ENCODE measurements around the gene EZH2. TPM values are rescaled to one million over a fixed set of nuclear protein-coding genes. Genes with fewer than 3 reads are reported as not detected.

The EZH2 gene
- total RNA-seq, 1 experiment from 2014 or later: 35.4 TPM

GRCh38 chr7:148884299-148885022 lies 370 bp upstream of the EZH2 start (continued):
- TF ChIP-seq ATF2 (CRISPR knock-in tag; IDR thresholded peaks at IDR 0.05; ENCODE audit: borderline replicate concordance, low read depth) (no peak), ZBTB43 (CRISPR knock-in tag; IDR thresholded peaks at IDR 0.05) (peak; percentile 70; the same call in 1 of the 2 replicates), ETV6 (CRISPR knock-in tag; IDR thresholded peaks at IDR 0.05) (peak; percentile 84), MAX (CRISPR knock-in tag; IDR thresholded peaks at IDR 0.05) (peak; percentile 50; the same call in 1 of the 2 replicates), SP1 (CRISPR knock-in tag; conservative IDR thresholded peaks at IDR 0.05) (peak; percentile 75; the same call in 1 of the 2 replicates), PREB (CRISPR knock-in tag; IDR thresholded peaks at IDR 0.05; ENCODE audit: borderline replicate concordance) (no peak), ZNF138 (CRISPR knock-in tag; conservative IDR thresholded peaks at IDR 0.05) (no peak), ZMAT4 (CRISPR knock-in tag; IDR thresholded peaks at IDR 0.05) (no peak), ESRRA (CRISPR knock-in tag; IDR thresholded peaks at IDR 0.05; ENCODE audit: borderline replicate concordance) (0 out of 2 replicates have a peak, but pooled peaks have one; percentile 26), ZNF416 (CRISPR knock-in tag; IDR thresholded peaks at IDR 0.05) (peak; percentile 29; the same call in 1 of the 2 replicates), RORB (CRISPR knock-in tag; IDR thresholded peaks at IDR 0.05) (no peak), EMX1 (CRISPR knock-in tag; IDR thresholded peaks at IDR 0.05) (no peak), JUN (CRISPR knock-in tag; IDR thresholded peaks at IDR 0.05) (0 out of 2 replicates have a peak, but pooled peaks have one; percentile 39), OVOL2 (CRISPR knock-in tag; IDR thresholded peaks at IDR 0.05; ENCODE audit: borderline replicate concordance) (no peak)
- TF ChIP-seq, protein P1, sequence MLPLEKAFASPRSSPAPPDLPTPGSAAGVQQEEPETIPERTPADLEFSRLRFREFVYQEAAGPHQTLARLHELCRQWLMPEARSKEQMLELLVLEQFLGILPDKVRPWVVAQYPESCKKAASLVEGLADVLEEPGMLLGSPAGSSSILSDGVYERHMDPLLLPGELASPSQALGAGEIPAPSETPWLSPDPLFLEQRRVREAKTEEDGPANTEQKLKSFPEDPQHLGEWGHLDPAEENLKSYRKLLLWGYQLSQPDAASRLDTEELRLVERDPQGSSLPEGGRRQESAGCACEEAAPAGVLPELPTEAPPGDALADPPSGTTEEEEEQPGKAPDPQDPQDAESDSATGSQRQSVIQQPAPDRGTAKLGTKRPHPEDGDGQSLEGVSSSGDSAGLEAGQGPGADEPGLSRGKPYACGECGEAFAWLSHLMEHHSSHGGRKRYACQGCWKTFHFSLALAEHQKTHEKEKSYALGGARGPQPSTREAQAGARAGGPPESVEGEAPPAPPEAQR (CRISPR knock-in tag; IDR thresholded peaks at IDR 0.05): no peak
- TF ChIP-seq, protein P2, sequence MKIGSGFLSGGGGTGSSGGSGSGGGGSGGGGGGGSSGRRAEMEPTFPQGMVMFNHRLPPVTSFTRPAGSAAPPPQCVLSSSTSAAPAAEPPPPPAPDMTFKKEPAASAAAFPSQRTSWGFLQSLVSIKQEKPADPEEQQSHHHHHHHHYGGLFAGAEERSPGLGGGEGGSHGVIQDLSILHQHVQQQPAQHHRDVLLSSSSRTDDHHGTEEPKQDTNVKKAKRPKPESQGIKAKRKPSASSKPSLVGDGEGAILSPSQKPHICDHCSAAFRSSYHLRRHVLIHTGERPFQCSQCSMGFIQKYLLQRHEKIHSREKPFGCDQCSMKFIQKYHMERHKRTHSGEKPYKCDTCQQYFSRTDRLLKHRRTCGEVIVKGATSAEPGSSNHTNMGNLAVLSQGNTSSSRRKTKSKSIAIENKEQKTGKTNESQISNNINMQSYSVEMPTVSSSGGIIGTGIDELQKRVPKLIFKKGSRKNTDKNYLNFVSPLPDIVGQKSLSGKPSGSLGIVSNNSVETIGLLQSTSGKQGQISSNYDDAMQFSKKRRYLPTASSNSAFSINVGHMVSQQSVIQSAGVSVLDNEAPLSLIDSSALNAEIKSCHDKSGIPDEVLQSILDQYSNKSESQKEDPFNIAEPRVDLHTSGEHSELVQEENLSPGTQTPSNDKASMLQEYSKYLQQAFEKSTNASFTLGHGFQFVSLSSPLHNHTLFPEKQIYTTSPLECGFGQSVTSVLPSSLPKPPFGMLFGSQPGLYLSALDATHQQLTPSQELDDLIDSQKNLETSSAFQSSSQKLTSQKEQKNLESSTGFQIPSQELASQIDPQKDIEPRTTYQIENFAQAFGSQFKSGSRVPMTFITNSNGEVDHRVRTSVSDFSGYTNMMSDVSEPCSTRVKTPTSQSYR (CRISPR knock-in tag; IDR thresholded peaks at IDR 0.05): peak; percentile 37; the same call in 1 of the 2 replicates
